Cortex of kidney (tissue), 1 donor: ENCODE results near the gene ARHGAP10.
"Not testable (repeated sequence)": the region's sequence is repeated elsewhere in the genome, so short reads cannot be mapped to it uniquely, and the experiment has no call there.

Source experiments
- DNase-seq: peaks from one replicate; lab custom pipeline; 2025; lab: John Stamatoyannopoulos, UW

The ARHGAP10 gene

GRCh38 chr4:147794314-147794680, 62.4 kb downstream of the ARHGAP10 start:
- no peak for DNase-seq

GRCh38 chr4:147794787-147795413, 63.0 kb downstream of the ARHGAP10 start:
- no peak for DNase-seq

- not testable (repeated sequence) for DNase-seq
These were observed 67.2 kb downstream of the ARHGAP10 start for GRCh38 chr4:147799057-147799456.

- no peak for DNase-seq
These were observed 68.2 kb downstream of the ARHGAP10 start for GRCh38 chr4:147799986-147800555.

GRCh38 chr4:147801820-147802219, 69.9 kb downstream of the ARHGAP10 start:
- no peak for DNase-seq

- DNase-seq = no peak
These were observed 70.5 kb downstream of the ARHGAP10 start for GRCh38 chr4:147802346-147802745.

- DNase-seq = no peak
These were observed 74.1 kb downstream of the ARHGAP10 start for GRCh38 chr4:147805946-147806345.

- DNase-seq = no peak
These were observed 76.6 kb downstream of the ARHGAP10 start for GRCh38 chr4:147808447-147808846.

GRCh38 chr4:147809211-147809610, 77.3 kb downstream of the ARHGAP10 start:
- no peak for DNase-seq

GRCh38 chr4:147811878-147812277, 80.0 kb downstream of the ARHGAP10 start:
- DNase-seq = no peak

GRCh38 chr4:147813109-147813773, 81.4 kb downstream of the ARHGAP10 start:
- DNase-seq = no peak

GRCh38 chr4:147813973-147814372, 82.1 kb downstream of the ARHGAP10 start:
- no peak for DNase-seq

GRCh38 chr4:147814376-147814775, 82.5 kb downstream of the ARHGAP10 start:
- DNase-seq = no peak

GRCh38 chr4:147815741-147816140, 83.9 kb downstream of the ARHGAP10 start:
- DNase-seq = no peak

- no peak for DNase-seq
These were observed 84.7 kb downstream of the ARHGAP10 start for GRCh38 chr4:147816382-147817254.

- no peak for DNase-seq
These were observed 89.1 kb downstream of the ARHGAP10 start for GRCh38 chr4:147820975-147821374.

GRCh38 chr4:147821555-147821954, 89.7 kb downstream of the ARHGAP10 start:
- no peak for DNase-seq

GRCh38 chr4:147822128-147822527, 90.2 kb downstream of the ARHGAP10 start:
- no peak for DNase-seq

- no peak for DNase-seq
These were observed 91.2 kb downstream of the ARHGAP10 start for GRCh38 chr4:147823130-147823529.

GRCh38 chr4:147824316-147824715, 92.4 kb downstream of the ARHGAP10 start:
- no peak for DNase-seq

- no peak for DNase-seq
These were observed 93.0 kb downstream of the ARHGAP10 start for GRCh38 chr4:147824884-147825283.

- no peak for DNase-seq
These were observed 93.8 kb downstream of the ARHGAP10 start for GRCh38 chr4:147825451-147826287.
